PC-3 (cell line): Measurements from ENCODE around the gene MIP. TPM values are rescaled to one million over a fixed set of nuclear protein-coding genes. Genes with fewer than 3 reads are reported as not detected.

Source experiments
- ATAC-seq: fragments of 200-7000 bp; cut with Tn5 transposase; 2 replicates; pipeline ENCODE4 v1.9.1; 2020; ENCODE audit warnings: mild to moderate bottlenecking, moderate library complexity
- BruUV-seq: library from RNA; stranded (reverse); fragments of 400-500 nt; replicated peaks from 2 replicates; lab custom pipeline; 2021; lab: Mats Ljungman, UMichigan
- CTCF ChIA-PET: fragments of 300-600 bp; sonication (Branson Sonifier 250); formaldehyde crosslinking; loops from one replicate; lab custom pipeline; 2022; ENCODE audit warnings: antibody characterized with exemption; lab: Charles Lee
- POLR2A ChIA-PET: fragments of 300-600 bp; sonication (Branson Sonifier 250); formaldehyde crosslinking; loops from one replicate; lab custom pipeline; 2022; ENCODE audit warnings: antibody characterized with exemption; ENCODE audit not compliant: unreplicated experiment; lab: Charles Lee
- DNase-seq: peaks from one replicate; pipeline ENCODE4 v3.0.0-alpha.2; 2015
- H2AFZ ChIP-seq: fragments of 300-600 bp; sonication (generic); 2 replicates; pipeline ENCODE4 v1.6.0; 2016; ENCODE audit warnings: antibody characterized with exemption, low read length
- H3F3A ChIP-seq: fragments of 300-600 bp; sonication (generic); one replicate; pipeline ENCODE4 v1.6.0; 2017; ENCODE audit warnings: antibody characterized with exemption, low read length, control low read depth, mild to moderate bottlenecking; ENCODE audit not compliant: unreplicated experiment
- H3K27ac ChIP-seq: fragments of 300-600 bp; sonication (generic); 2 replicates; pipeline ENCODE4 v1.5.1; 2016; ENCODE audit warnings: mild to moderate bottlenecking, low read length
- H3K27me3 ChIP-seq: fragments of 300-600 bp; sonication (generic); 2 replicates; pipeline ENCODE4 v1.6.1; 2016; ENCODE audit warnings: low read length, mixed read lengths
- H3K36me3 ChIP-seq: fragments of 300-600 bp; sonication (generic); 2 replicates; pipeline ENCODE4 v1.6.1; 2016; ENCODE audit warnings: low read depth, mixed run types, low read length, mixed read lengths
- H3K4me1 ChIP-seq: fragments of 300-600 bp; sonication (generic); 2 replicates; pipeline ENCODE4 v1.5.1; 2016; ENCODE audit warnings: low read length; ENCODE audit not compliant: insufficient read depth
- H3K4me2 ChIP-seq: fragments of 300-600 bp; sonication (generic); 2 replicates; pipeline ENCODE4 v1.6.0; 2016; ENCODE audit warnings: low read length
- H3K4me3 ChIP-seq: fragments of 300-600 bp; sonication (generic); 2 replicates; pipeline ENCODE4 v1.5.1; 2016; ENCODE audit warnings: mild to moderate bottlenecking, low read length, mixed read lengths
- H3K79me2 ChIP-seq: fragments of 300-600 bp; sonication (generic); 2 replicates; pipeline ENCODE4 v1.6.1; 2017; ENCODE audit warnings: low read length, mixed read lengths
- H3K9ac ChIP-seq: fragments of 300-600 bp; sonication (generic); 2 replicates; pipeline ENCODE4 v1.6.0; 2016; ENCODE audit warnings: mild to moderate bottlenecking, low read length
- H3K9me2 ChIP-seq: fragments of 300-600 bp; sonication (generic); replicated peaks from 2 replicates; pipeline ENCODE4 v1.6.1; 2016; ENCODE audit warnings: mixed run types, low read length, mixed read lengths
- H3K9me3 ChIP-seq: fragments of 300-600 bp; sonication (generic); 2 replicates; pipeline ENCODE4 v1.6.1; 2016; ENCODE audit warnings: low read length, mixed read lengths
- H4K20me1 ChIP-seq: fragments of 300-600 bp; sonication (generic); 2 replicates; pipeline ENCODE4 v1.6.1; 2016; ENCODE audit warnings: low read length, mixed read lengths
- EZH2 ChIP-seq: fragments of 300-600 bp; sonication (generic); IDR thresholded peaks from one replicate; pipeline ENCODE4 v1.6.1; 2017; ENCODE audit warnings: antibody characterized with exemption, mild to moderate bottlenecking, low read length; ENCODE audit not compliant: unreplicated experiment
- EZH2phosphoT487 ChIP-seq: fragments of 300-600 bp; sonication (generic); IDR thresholded peaks from 2 replicates; pipeline ENCODE4 v1.6.1; 2018; ENCODE audit warnings: mild to moderate bottlenecking, antibody characterized with exemption, low read length, borderline replicate concordance
- intact Hi-C: fragments of 100-400 bp; cut with micrococcal nuclease; formaldehyde crosslinking; loops from 2 replicates; pipeline ENCODE4 v1.9.0; 2023
- total RNA-seq: library from RNA; depleted of rRNA; stranded (reverse); fragments of >200 nt; gene quantifications from 2 replicates; pipeline ENCODE4 v1.2.3, GENCODE V29; 2014
- TF ChIP-seq, protein P1 (sequence below): fragments of 300-600 bp; sonication (generic); conservative IDR thresholded peaks from 2 replicates; pipeline ENCODE4 v1.5.1; 2017; ENCODE audit warnings: antibody characterized with exemption, low read depth, mild to moderate bottlenecking, low read length

Gene MIP
- total RNA-seq, 1 experiment from 2014 or later: not detected

- no peak for ATAC-seq
- no peak overlapping the region for H3K4me3 ChIP-seq
- H3K27me3 ChIP-seq: no peaks in the 10 kb centered on the region
- no peaks in the 10 kb centered on the region for H3K36me3 ChIP-seq
- TF ChIP-seq EZH2phosphoT487 (no peak), EZH2 (no peak)
- TF ChIP-seq, protein P1, sequence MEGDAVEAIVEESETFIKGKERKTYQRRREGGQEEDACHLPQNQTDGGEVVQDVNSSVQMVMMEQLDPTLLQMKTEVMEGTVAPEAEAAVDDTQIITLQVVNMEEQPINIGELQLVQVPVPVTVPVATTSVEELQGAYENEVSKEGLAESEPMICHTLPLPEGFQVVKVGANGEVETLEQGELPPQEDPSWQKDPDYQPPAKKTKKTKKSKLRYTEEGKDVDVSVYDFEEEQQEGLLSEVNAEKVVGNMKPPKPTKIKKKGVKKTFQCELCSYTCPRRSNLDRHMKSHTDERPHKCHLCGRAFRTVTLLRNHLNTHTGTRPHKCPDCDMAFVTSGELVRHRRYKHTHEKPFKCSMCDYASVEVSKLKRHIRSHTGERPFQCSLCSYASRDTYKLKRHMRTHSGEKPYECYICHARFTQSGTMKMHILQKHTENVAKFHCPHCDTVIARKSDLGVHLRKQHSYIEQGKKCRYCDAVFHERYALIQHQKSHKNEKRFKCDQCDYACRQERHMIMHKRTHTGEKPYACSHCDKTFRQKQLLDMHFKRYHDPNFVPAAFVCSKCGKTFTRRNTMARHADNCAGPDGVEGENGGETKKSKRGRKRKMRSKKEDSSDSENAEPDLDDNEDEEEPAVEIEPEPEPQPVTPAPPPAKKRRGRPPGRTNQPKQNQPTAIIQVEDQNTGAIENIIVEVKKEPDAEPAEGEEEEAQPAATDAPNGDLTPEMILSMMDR: no peak
- POLR2A ChIA-PET: no interaction called here
- H3K79me2 ChIP-seq: no peaks in the 10 kb centered on the region
- no peaks in the 10 kb centered on the region for H4K20me1 ChIP-seq
- H2AFZ ChIP-seq: no peak overlapping the region
- CTCF ChIA-PET: no interaction called here
- H3K4me2 ChIP-seq: no peak overlapping the region
- intact Hi-C loops: no loop called here
- no peaks in the 10 kb centered on the region for H3K9me3 ChIP-seq
- H3K27ac ChIP-seq: no peak overlapping the region
- no peak for DNase-seq
- BruUV-seq: no TSS peak
- H3F3A ChIP-seq: no peaks in the 10 kb centered on the region
- H3K4me1 ChIP-seq: no peaks in the 10 kb centered on the region
- H3K9me2 ChIP-seq: no peaks in the 10 kb centered on the region
- H3K9ac ChIP-seq: no peak overlapping the region
Measured at GRCh38 chr12:56477521-56478225, 23.2 kb upstream of the MIP start.

GRCh38 chr12:56476972-56477432, 22.5 kb upstream of the MIP start:
- ChIA-PET POLR2A (no interaction called here), CTCF (no interaction called here)
- H4K20me1 ChIP-seq: no peaks in the 10 kb centered on the region
- no peak overlapping the region for H2AFZ ChIP-seq
- no peaks in the 10 kb centered on the region for H3K9me2 ChIP-seq
- no peaks in the 10 kb centered on the region for H3K27me3 ChIP-seq
- no peaks in the 10 kb centered on the region for H3F3A ChIP-seq
- no peaks in the 10 kb centered on the region for H3K36me3 ChIP-seq
- H3K4me1 ChIP-seq: no peaks in the 10 kb centered on the region
- TF ChIP-seq, protein P1: no peak
- TF ChIP-seq EZH2phosphoT487 (no peak), EZH2 (no peak)
- peak; percentile 29; the same call in 1 of the 2 replicates for ATAC-seq
- no peak overlapping the region for H3K4me2 ChIP-seq
- no peaks in the 10 kb centered on the region for H3K79me2 ChIP-seq
- H3K4me3 ChIP-seq: no peak overlapping the region
- no TSS peak for BruUV-seq
- no peaks in the 10 kb centered on the region for H3K9me3 ChIP-seq
- H3K27ac ChIP-seq: no peak overlapping the region
- intact Hi-C loops: no loop called here
- peak; percentile 40 for DNase-seq
- no peak overlapping the region for H3K9ac ChIP-seq

DNA sequence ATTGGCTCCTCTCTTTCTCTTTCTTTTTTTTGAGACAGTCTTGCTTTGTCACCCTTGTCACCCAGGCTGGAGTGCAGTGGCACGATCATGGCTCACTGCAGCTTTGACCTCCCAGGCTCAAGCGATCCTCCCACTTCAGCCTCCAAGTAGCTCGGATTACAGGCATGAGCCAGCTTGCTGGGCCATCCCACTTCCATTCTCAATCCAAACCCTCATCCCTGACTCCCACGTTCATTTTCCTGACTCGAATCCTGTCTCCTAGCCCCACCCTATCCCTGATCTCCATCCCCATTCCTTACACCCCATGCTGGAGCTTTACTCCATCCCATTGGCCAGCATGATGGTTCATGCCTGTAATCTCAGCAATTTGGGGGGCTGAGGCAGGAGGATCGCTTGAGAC, 21.7 kb upstream of the MIP start:
- H3K4me2 ChIP-seq: no peak overlapping the region
- no peaks in the 10 kb centered on the region for H3K9me2 ChIP-seq
- H3K27me3 ChIP-seq: no peaks in the 10 kb centered on the region
- ChIA-PET POLR2A (no interaction called here), CTCF (no interaction called here)
- H3K27ac ChIP-seq: no peak overlapping the region
- DNase-seq (no peak), ATAC-seq (no peak)
- H3K36me3 ChIP-seq: no peaks in the 10 kb centered on the region
- no peak overlapping the region for H2AFZ ChIP-seq
- no peaks in the 10 kb centered on the region for H3K9me3 ChIP-seq
- BruUV-seq: no TSS peak
- intact Hi-C loops: no loop called here
- TF ChIP-seq EZH2phosphoT487 (no peak), EZH2 (no peak)
- TF ChIP-seq, protein P1: no peak
- H3K9ac ChIP-seq: no peak overlapping the region
- no peaks in the 10 kb centered on the region for H3K4me1 ChIP-seq
- no peak overlapping the region for H3K4me3 ChIP-seq
- no peaks in the 10 kb centered on the region for H4K20me1 ChIP-seq
- no peaks in the 10 kb centered on the region for H3F3A ChIP-seq
- H3K79me2 ChIP-seq: peaks cover 4% of the 10 kb centered on the region
